Endodermal cell (in vitro differentiated cells): Measurements from ENCODE around the gene RBM18. TPM values are rescaled to one million over a fixed set of nuclear protein-coding genes. Genes with fewer than 3 reads are reported as not detected.

ENCODE experiments used
- DNase-seq: peaks from one replicate; pipeline ENCODE4 v3.0.0-alpha.2; 2017
- H3K27ac ChIP-seq: 2 replicates; pipeline ENCODE4 v1.5.1; 2013; ENCODE audit warnings: mild to moderate bottlenecking, low read depth, low read length, moderate library complexity
- H3K27me3 ChIP-seq: 2 replicates; pipeline ENCODE4 v1.6.1; 2013; ENCODE audit warnings: mild to moderate bottlenecking, low read length, moderate library complexity; ENCODE audit not compliant: insufficient read depth, control insufficient read depth, poor library complexity, severe bottlenecking
- H3K36me3 ChIP-seq: 2 replicates; pipeline ENCODE4 v1.7.0; 2013; ENCODE audit warnings: mild to moderate bottlenecking, low read length, moderate library complexity; ENCODE audit not compliant: control insufficient read depth, insufficient read depth
- H3K4me1 ChIP-seq: one replicate; pipeline ENCODE4 v1.7.0; 2013; ENCODE audit warnings: low read length; ENCODE audit not compliant: control insufficient read depth, insufficient read depth
- H3K4me3 ChIP-seq: 2 replicates; pipeline ENCODE4 v1.5.1; 2013; ENCODE audit warnings: mild to moderate bottlenecking, low read length, moderate library complexity
- H3K9ac ChIP-seq: 2 replicates; pipeline ENCODE4 v1.6.1; 2013; ENCODE audit warnings: mild to moderate bottlenecking, low read length, moderate library complexity; ENCODE audit not compliant: poor library complexity, severe bottlenecking; ENCODE audit errors: extremely low read depth
- H3K9me3 ChIP-seq: 2 replicates; pipeline ENCODE4 v1.6.1; 2013; ENCODE audit warnings: mild to moderate bottlenecking, low read length, moderate library complexity; ENCODE audit not compliant: control insufficient read depth
- H3K27ac Mint-ChIP-seq: 2 replicates; pipeline ENCODE4 v1.8.0; 2020; ENCODE audit warnings: mixed read lengths
- H3K27me3 Mint-ChIP-seq: 2 replicates; pipeline ENCODE4 v1.8.0; 2021; ENCODE audit warnings: mild to moderate bottlenecking, mixed read lengths; ENCODE audit not compliant: insufficient read depth
- H3K36me3 Mint-ChIP-seq: 2 replicates; pipeline ENCODE4 v1.8.0; 2020; ENCODE audit warnings: low read depth, mixed read lengths
- H3K4me1 Mint-ChIP-seq: 2 replicates; pipeline ENCODE4 v1.8.0; 2020; ENCODE audit warnings: mixed read lengths
- H3K4me3 Mint-ChIP-seq: 2 replicates; pipeline ENCODE4 v1.8.0; 2020; ENCODE audit warnings: mild to moderate bottlenecking, moderate library complexity, mixed read lengths
- H3K9me3 Mint-ChIP-seq: 2 replicates; pipeline ENCODE4 v1.8.0; 2020; ENCODE audit warnings: mild to moderate bottlenecking, mixed read lengths
- WGBS, 2 experiments: methylation state at CpG; one replicate each; pipeline versions ENCODE4 v1.1.5 to v1.1.7; 2013; ENCODE audit warnings: missing lambda C conversion rate in 2 of 2, mixed read lengths in 1 of 2; ENCODE audit not compliant: insufficient coverage in 1 of 2, insufficient read length in 1 of 2; 5-methylcytosine and 5-hydroxymethylcytosine counted together
- total RNA-seq, 2 donors: library from RNA; stranded (reverse); fragmentation: NEBNext Ultra II Directional in 1 of 2; extraction: Animal tissue kit (Norgen Biotek cat#: 25700) in 1 of 2; gene quantifications; 2 replicates in 1 of 2; 3 replicates in 1 of 2; pipeline ENCODE4 v1.2.1, GENCODE V29; 2021
- TF ChIP-seq, protein P1 (sequence below): fragments of 200-600 bp; sonication (generic); conservative IDR thresholded peaks from 2 replicates; pipeline ENCODE4 v1.5.0; 2021; ENCODE audit warnings: antibody characterized with exemption, mild to moderate bottlenecking

RBM18 gene
- total RNA-seq, 2 donors from 2014 or later, result 15.7 to 17.3 TPM

DNA sequence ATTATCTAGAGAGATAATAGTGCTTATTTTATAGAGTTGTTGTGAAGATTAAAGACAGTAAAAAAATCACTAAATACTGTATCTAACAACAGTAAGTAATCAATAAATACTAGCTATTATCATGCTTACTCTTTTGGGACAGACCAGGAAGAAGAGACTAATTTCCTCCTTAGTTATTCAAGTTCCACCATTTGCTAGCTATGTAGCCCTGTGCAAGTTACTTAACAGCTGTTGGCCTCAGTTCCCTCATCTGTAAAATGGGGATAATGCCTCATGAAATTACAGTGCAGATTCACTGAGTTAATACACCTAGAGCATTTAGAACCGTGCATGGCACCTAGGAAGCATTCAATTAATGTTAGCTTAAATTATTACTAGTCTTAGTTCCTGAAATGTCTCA, 2.6 kb downstream of the RBM18 start:
- H3K36me3 Mint-ChIP-seq, result peaks cover 27% of the 10 kb centered on the region
- WGBS, 2 experiments, result 82% methylated on average over 1 of the region's 1 CpG; no CpG with 5 or more reads in 1 of the 2 experiments
- no peak overlapping the region for H3K4me3 Mint-ChIP-seq
- no peak overlapping the region for H3K27ac Mint-ChIP-seq
- Histone ChIP-seq H3K9me3 (no peaks in the 10 kb centered on the region), H3K36me3 (peaks cover 32% of the 10 kb centered on the region), H3K9ac (no peak overlapping the region), H3K27me3 (no peaks in the 10 kb centered on the region), H3K27ac (no peak overlapping the region), H3K4me3 (no peak overlapping the region), H3K4me1 (no peaks in the 10 kb centered on the region)
- H3K4me1 Mint-ChIP-seq, result peaks cover 6% of the 10 kb centered on the region
- TF ChIP-seq, protein P1, sequence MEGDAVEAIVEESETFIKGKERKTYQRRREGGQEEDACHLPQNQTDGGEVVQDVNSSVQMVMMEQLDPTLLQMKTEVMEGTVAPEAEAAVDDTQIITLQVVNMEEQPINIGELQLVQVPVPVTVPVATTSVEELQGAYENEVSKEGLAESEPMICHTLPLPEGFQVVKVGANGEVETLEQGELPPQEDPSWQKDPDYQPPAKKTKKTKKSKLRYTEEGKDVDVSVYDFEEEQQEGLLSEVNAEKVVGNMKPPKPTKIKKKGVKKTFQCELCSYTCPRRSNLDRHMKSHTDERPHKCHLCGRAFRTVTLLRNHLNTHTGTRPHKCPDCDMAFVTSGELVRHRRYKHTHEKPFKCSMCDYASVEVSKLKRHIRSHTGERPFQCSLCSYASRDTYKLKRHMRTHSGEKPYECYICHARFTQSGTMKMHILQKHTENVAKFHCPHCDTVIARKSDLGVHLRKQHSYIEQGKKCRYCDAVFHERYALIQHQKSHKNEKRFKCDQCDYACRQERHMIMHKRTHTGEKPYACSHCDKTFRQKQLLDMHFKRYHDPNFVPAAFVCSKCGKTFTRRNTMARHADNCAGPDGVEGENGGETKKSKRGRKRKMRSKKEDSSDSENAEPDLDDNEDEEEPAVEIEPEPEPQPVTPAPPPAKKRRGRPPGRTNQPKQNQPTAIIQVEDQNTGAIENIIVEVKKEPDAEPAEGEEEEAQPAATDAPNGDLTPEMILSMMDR, result no peak
- DNase-seq, result no peak
- no peaks in the 10 kb centered on the region for H3K27me3 Mint-ChIP-seq
- H3K9me3 Mint-ChIP-seq, result no peaks in the 10 kb centered on the region

DNA sequence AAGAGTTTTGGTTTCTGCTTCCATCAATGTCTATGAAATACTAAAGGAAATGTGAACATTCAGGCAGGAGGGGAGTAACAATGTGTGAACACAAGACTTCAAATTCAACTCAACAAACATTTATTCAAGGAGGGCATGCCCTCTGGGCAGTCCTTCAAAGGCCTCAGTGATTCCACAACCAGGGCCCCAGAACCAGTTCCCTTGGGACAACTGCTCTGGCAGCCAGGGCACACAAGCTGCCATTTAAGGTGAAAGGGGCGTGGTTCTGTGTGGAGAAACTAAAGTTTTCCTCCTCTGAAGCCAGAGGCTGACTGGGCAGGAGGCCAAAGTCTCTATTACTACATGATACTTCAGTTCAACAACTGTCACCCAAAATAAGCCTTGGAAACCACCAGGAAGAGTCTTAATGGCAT, 3.2 kb downstream of the RBM18 start:
- Histone ChIP-seq H3K9ac (no peak overlapping the region), H3K27me3 (no peaks in the 10 kb centered on the region), H3K27ac (no peak overlapping the region), H3K4me3 (no peak overlapping the region), H3K4me1 (no peaks in the 10 kb centered on the region), H3K9me3 (no peaks in the 10 kb centered on the region), H3K36me3 (peaks cover 32% of the 10 kb centered on the region)
- H3K27me3 Mint-ChIP-seq, result no peaks in the 10 kb centered on the region
- 83 to 93% methylated on average over 1 of the region's 1 CpG for WGBS, 2 experiments
- TF ChIP-seq, protein P1, result no peak
- H3K4me3 Mint-ChIP-seq, result no peak overlapping the region
- H3K4me1 Mint-ChIP-seq, result peaks cover 6% of the 10 kb centered on the region
- H3K27ac Mint-ChIP-seq, result no peak overlapping the region
- H3K9me3 Mint-ChIP-seq, result no peaks in the 10 kb centered on the region
- DNase-seq, result no peak
- peaks cover 27% of the 10 kb centered on the region for H3K36me3 Mint-ChIP-seq

DNA sequence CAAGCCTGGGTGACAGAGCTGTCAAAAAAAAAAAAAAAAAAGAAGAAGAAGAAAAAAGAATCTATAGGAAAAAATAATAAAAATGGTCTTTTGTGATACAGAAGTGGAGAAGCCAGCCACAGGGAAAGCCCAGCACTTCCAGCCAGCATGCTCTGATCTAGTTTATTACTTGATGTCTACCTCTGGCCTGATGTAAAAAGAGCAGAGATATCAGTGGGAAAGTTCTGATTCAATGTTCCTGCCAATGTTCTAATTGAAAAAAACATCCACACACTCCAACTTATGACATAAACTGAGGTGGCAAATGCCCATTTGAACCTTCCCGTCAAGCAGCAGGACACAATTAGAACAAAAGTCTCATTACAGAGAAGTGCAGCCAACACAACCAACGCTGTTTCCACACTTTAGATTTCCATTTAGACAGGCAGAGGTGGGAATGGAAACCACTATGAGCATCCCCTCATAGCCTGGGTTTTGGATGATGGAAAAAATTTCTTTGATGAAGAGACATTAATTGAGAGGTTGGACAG, 5.7 kb downstream of the RBM18 start:
- WGBS, 2 experiments, result 100% methylated on average over 1 to 2 of the region's 2 CpGs
- no peak for DNase-seq
- Histone ChIP-seq H3K36me3 (peaks cover 54% of the 10 kb centered on the region), H3K9me3 (no peaks in the 10 kb centered on the region), H3K27ac (no peak overlapping the region), H3K27me3 (no peaks in the 10 kb centered on the region), H3K4me1 (no peaks in the 10 kb centered on the region), H3K4me3 (no peak overlapping the region), H3K9ac (no peak overlapping the region)
- no peaks in the 10 kb centered on the region for H3K27me3 Mint-ChIP-seq
- H3K9me3 Mint-ChIP-seq, result no peaks in the 10 kb centered on the region
- peaks cover 31% of the 10 kb centered on the region for H3K36me3 Mint-ChIP-seq
- H3K4me1 Mint-ChIP-seq, result peaks cover 5% of the 10 kb centered on the region
- no peak overlapping the region for H3K4me3 Mint-ChIP-seq
- TF ChIP-seq, protein P1, result no peak
- H3K27ac Mint-ChIP-seq, result no peak overlapping the region
